ENCODE data around the gene ANO1.

DNA sequence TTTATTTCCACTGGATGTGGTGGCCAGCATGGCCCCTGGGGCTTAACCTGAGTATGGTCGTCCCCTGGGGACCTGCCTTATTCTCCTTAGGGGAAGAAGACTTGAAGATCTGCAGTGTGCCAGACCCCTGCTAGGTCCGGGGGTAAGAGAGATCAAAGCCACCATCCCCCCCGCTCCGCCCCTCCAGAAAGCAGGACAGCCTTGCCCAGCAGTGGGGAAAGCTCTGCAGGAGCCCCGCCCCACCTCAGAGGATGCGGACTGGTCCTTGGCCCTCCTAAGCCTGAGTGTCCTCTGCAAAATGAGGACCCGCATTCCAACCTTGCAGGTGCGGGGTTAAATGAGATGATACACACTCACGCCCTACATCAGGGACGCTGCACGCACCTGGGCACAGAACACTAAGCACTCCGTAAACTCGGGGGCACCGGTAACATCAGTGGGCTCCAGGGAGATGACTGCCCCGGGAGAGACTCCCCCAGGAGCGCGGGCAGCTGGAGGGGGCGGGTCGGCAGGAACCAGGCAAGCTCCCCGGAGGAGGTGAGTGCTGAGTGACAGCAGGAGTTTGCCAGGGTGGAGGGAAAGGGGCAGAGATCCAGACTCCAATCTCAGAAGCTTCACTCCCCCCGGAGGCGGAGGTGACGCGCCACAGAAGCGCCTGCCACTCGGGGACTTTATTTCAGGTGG is 564 bp upstream of the ANO1 start:
- TF ChIP-seq, protein P1, sequence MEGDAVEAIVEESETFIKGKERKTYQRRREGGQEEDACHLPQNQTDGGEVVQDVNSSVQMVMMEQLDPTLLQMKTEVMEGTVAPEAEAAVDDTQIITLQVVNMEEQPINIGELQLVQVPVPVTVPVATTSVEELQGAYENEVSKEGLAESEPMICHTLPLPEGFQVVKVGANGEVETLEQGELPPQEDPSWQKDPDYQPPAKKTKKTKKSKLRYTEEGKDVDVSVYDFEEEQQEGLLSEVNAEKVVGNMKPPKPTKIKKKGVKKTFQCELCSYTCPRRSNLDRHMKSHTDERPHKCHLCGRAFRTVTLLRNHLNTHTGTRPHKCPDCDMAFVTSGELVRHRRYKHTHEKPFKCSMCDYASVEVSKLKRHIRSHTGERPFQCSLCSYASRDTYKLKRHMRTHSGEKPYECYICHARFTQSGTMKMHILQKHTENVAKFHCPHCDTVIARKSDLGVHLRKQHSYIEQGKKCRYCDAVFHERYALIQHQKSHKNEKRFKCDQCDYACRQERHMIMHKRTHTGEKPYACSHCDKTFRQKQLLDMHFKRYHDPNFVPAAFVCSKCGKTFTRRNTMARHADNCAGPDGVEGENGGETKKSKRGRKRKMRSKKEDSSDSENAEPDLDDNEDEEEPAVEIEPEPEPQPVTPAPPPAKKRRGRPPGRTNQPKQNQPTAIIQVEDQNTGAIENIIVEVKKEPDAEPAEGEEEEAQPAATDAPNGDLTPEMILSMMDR (IDR thresholded peaks at IDR 0.05): no peak
- TF ChIP-seq POLR2A (IDR thresholded peaks at IDR 0.05): no peak

Measured in Peyer's patch (tissue), 4 donors.